ENCODE measurements around the gene SEMA6D.

Gene SEMA6D

GRCh38 chr15:47717036-47717612 lies at the start of gene SEMA6D:
Gene SEMA6D (plus strand): TSS chr15:47717505. CDS start chr15:47759799, 42,294 bp downstream.
- H3K4me3 ChIP-seq (ENCODE audit: low read depth, low read length), result no peak within 1 kb of the TSS
- peak; percentile 37 for DNase-seq (ENCODE audit: low read depth)
- TF ChIP-seq, protein P1, sequence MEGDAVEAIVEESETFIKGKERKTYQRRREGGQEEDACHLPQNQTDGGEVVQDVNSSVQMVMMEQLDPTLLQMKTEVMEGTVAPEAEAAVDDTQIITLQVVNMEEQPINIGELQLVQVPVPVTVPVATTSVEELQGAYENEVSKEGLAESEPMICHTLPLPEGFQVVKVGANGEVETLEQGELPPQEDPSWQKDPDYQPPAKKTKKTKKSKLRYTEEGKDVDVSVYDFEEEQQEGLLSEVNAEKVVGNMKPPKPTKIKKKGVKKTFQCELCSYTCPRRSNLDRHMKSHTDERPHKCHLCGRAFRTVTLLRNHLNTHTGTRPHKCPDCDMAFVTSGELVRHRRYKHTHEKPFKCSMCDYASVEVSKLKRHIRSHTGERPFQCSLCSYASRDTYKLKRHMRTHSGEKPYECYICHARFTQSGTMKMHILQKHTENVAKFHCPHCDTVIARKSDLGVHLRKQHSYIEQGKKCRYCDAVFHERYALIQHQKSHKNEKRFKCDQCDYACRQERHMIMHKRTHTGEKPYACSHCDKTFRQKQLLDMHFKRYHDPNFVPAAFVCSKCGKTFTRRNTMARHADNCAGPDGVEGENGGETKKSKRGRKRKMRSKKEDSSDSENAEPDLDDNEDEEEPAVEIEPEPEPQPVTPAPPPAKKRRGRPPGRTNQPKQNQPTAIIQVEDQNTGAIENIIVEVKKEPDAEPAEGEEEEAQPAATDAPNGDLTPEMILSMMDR (IDR thresholded peaks at IDR 0.05; ENCODE audit: control insufficient read depth, extremely low read depth, insufficient read depth), result 0 out of 2 replicates have a peak, but pooled peaks have one; percentile 20

- no peak overlapping the region for H3K4me3 ChIP-seq (ENCODE audit: low read depth, low read length)
- DNase-seq (ENCODE audit: low read depth), result no peak
- TF ChIP-seq, protein P1 (IDR thresholded peaks at IDR 0.05; ENCODE audit: control insufficient read depth, extremely low read depth, insufficient read depth), result no peak
Observed at GRCh38 chr15:47669221-47669620, 48.1 kb upstream of the SEMA6D start.

- no peak for DNase-seq (ENCODE audit: low read depth)
- no peak overlapping the region for H3K4me3 ChIP-seq (ENCODE audit: low read depth, low read length)
- TF ChIP-seq, protein P1 (IDR thresholded peaks at IDR 0.05; ENCODE audit: control insufficient read depth, extremely low read depth, insufficient read depth), result no peak
Observed at GRCh38 chr15:47670365-47670764, 46.9 kb upstream of the SEMA6D start.

- TF ChIP-seq, protein P1 (IDR thresholded peaks at IDR 0.05; ENCODE audit: control insufficient read depth, extremely low read depth, insufficient read depth), result no peak
- DNase-seq (ENCODE audit: low read depth), result no peak
- no peak overlapping the region for H3K4me3 ChIP-seq (ENCODE audit: low read depth, low read length)
Observed at GRCh38 chr15:47673232-47673761, 44.0 kb upstream of the SEMA6D start.

DNA sequence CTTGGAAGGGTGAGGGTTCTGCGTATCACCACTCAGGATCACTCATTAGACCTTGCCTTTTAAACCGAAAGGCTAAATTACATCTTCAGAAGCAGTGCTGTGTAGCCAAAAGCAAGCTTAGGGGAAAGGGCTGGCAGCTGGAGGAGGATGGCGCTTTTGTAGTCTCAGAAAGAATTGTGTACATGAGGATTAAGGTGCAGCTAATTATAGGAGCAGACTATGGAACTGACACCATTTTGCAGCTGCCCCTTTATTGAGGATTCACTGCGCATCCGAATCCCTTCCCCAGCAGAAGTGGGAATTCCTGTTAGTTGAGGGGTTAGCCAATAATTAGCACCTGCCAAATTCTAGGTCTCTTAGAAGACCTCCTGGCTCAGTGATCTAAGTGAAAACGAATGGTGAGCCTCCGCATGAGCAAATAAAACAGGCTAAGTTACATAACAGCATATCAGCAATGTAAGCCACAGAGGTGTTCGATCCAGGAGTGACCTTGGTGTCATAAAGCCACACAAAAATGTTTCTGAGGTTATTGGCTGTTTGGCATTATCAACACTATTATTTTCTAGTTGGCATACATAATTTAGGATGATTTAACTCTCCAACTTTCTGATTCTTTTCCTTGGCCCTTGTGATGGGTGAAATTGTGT lies 42.6 kb upstream of the SEMA6D start:
- H3K4me3 ChIP-seq (ENCODE audit: low read depth, low read length), result no peak overlapping the region
- no peak for DNase-seq (ENCODE audit: low read depth)
- TF ChIP-seq, protein P1 (IDR thresholded peaks at IDR 0.05; ENCODE audit: control insufficient read depth, extremely low read depth, insufficient read depth), result no peak

DNA sequence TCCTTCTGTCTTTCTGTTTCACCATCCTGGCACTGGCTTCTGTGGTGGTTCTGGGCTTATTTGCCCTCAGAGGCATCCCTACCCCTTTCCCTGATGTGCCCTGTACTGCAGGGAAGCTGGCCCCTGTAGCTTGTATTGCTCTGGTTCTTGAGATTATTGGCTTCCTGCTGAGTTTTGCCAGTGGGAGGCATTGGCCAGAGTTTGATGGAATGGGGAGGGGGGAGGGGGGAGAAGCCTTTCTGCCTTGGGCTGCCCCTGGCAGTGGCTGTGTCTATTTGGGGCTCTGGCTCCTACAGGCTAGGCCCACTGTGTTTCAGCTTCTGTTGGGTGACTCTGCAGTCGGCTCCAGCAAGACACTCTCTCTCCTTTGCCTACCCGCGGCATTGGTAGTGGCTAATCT lies 41.6 kb upstream of the SEMA6D start:
- H3K4me3 ChIP-seq (ENCODE audit: low read depth, low read length), result no peak overlapping the region
- TF ChIP-seq, protein P1 (IDR thresholded peaks at IDR 0.05; ENCODE audit: control insufficient read depth, extremely low read depth, insufficient read depth), result no peak
- no peak for DNase-seq (ENCODE audit: low read depth)

Data from LNCaP clone FGC (cell line).